Activated CD8-positive, alpha-beta memory T cell treated with anti-CD3 and anti-CD28 coated beads for 48 hours (primary cell): Measurements from ENCODE around the gene ABHD16A.
A peak's percentile ranks its signal among the peaks of the same experiment; 100 is the strongest.

Experiments
- DNase-seq, 3 experiments: peaks; one replicate each; pipeline ENCODE4 v3.0.0-alpha.2; 2020; ENCODE audit warnings: low read depth in 2 of 3, low spot score in 2 of 3

ABHD16A gene

GRCh38 chr6:31690231-31691077, 12.7 kb downstream of the ABHD16A start:
- DNase-seq, result no peak

GRCh38 chr6:31689249-31690110, 13.6 kb downstream of the ABHD16A start:
- no peak for DNase-seq

- DNase-seq, result no peak
Observed at GRCh38 chr6:31687860-31688693, 15.0 kb downstream of the ABHD16A start.

GRCh38 chr6:31687321-31687720, 15.8 kb downstream of the ABHD16A start:
- DNase-seq, result no peak

GRCh38 chr6:31686483-31686882, 16.6 kb downstream of the ABHD16A start:
- no peak for DNase-seq

- DNase-seq, result no peak
Observed at GRCh38 chr6:31683591-31683990, 19.5 kb downstream of the ABHD16A start.

GRCh38 chr6:31681135-31681671, 21.9 kb downstream of the ABHD16A start:
- no peak for DNase-seq

GRCh38 chr6:31680226-31681134, 22.6 kb downstream of the ABHD16A start, which contains the start of gene LY6G5C:
Gene LY6G5C, minus strand, starts transcription at chr6:31681067. Its CDS starts 694 bp downstream, at chr6:31680373.
- peak in 1 of 3 experiments; percentile 32 for DNase-seq

GRCh38 chr6:31677955-31678354, 25.2 kb downstream of the ABHD16A start:
- no peak for DNase-seq

GRCh38 chr6:31676904-31677303, 26.2 kb downstream of the ABHD16A start:
- no peak for DNase-seq

GRCh38 chr6:31676322-31676903, 26.7 kb downstream of the ABHD16A start:
- no peak for DNase-seq

GRCh38 chr6:31669676-31670075, 33.4 kb downstream of the ABHD16A start, which contains the start of gene LY6G5B:
Gene LY6G5B, plus strand, starts transcription at chr6:31669976. Its CDS starts 975 bp downstream, at chr6:31670951.
- no peak for DNase-seq

GRCh38 chr6:31666337-31666965, 36.7 kb downstream of the ABHD16A start:
- no peak for DNase-seq

GRCh38 chr6:31665501-31666336, 37.4 kb downstream of the ABHD16A start, which contains the start of gene CSNK2B:
Gene CSNK2B, plus strand, starts transcription at chr6:31666080. Its CDS starts 752 bp downstream, at chr6:31666832.
- peak; percentile 80 to 95 (median 90) for DNase-seq

GRCh38 chr6:31664790-31665500, 38.2 kb downstream of the ABHD16A start, which contains the start of gene GPANK1:
Gene GPANK1, minus strand, starts transcription at chr6:31664997. Its CDS starts 519 bp downstream, at chr6:31664478.
- DNase-seq, result peak; percentile 58 to 76 (median 73)

GRCh38 chr6:31663961-31664789, 38.9 kb downstream of the ABHD16A start:
- DNase-seq, result no peak
